Measurements from ENCODE around the gene LRRK1. TPM values are rescaled to one million over a fixed set of nuclear protein-coding genes. Genes with fewer than 3 reads are reported as not detected.
A peak's percentile ranks its signal among the peaks of the same experiment; 100 is the strongest.

Gene LRRK1
- total RNA-seq, 4 donors from 2014 or later, result 5.7 to 12.0 (median 10.0) TPM

DNA sequence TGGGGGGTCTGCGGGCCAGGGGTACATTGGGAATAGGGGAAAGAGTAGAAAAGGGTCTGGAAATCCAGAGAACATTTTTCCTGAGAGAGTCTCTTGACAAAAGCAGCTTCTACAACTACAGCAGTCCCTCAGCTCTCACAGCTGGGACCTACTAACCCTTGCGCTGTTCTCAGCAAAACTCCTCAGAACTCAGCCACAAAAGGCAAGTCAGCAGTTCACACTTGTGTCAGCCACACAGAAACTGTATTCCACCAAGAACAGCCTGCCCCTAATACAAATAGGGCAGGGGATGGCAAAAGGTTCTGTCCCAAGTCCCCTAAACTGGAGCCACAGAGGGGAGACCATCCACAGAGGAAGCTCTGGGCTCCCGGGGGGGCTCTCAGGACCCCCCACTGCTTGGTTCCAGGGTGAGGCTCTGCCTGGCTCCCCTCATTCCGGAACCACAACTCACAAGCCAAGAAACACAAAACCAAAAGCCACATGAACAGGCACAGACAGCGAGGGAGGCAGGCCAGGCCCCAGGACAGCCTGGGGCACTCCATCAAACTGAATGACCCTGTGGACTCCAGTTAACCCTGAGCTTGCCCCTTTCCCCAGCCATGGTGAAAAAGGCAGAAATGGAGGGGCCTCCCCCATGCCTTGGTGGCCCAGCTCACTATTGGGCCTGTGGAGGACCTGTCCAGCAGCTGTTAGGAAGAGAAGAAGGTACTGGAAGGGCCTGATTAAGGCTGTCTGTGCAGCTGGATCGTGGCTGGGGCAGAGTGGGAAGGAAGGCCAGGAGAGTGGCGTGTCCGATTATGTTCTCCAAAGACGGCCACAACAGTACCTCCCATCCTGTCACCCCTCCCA lies 170.6 kb downstream of the LRRK1 start:
- Histone ChIP-seq H3K9me3 (no peaks in the 10 kb centered on the region), H3K4me1 (peaks cover 10 to 40% (median 10%) of the 10 kb centered on the region in 3 donors), H3K27me3 (no peaks in the 10 kb centered on the region), H3K27ac (peak overlapping the region in 1 of 4 donors; percentile 25), H3K4me3 (no peak overlapping the region), H3K36me3 (no peaks in the 10 kb centered on the region)
- TF ChIP-seq, protein P1, sequence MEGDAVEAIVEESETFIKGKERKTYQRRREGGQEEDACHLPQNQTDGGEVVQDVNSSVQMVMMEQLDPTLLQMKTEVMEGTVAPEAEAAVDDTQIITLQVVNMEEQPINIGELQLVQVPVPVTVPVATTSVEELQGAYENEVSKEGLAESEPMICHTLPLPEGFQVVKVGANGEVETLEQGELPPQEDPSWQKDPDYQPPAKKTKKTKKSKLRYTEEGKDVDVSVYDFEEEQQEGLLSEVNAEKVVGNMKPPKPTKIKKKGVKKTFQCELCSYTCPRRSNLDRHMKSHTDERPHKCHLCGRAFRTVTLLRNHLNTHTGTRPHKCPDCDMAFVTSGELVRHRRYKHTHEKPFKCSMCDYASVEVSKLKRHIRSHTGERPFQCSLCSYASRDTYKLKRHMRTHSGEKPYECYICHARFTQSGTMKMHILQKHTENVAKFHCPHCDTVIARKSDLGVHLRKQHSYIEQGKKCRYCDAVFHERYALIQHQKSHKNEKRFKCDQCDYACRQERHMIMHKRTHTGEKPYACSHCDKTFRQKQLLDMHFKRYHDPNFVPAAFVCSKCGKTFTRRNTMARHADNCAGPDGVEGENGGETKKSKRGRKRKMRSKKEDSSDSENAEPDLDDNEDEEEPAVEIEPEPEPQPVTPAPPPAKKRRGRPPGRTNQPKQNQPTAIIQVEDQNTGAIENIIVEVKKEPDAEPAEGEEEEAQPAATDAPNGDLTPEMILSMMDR (IDR thresholded peaks at IDR 0.05), result no peak
- no peak for TF ChIP-seq POLR2A (IDR thresholded peaks at IDR 0.05)
- WGBS, 2 donors, result 77 to 79% methylated on average over 7 to 8 of the region's 9 CpGs
- DNase-seq, result no peak
- intact Hi-C loops (cut with DNase I), result loop anchor here (2.0 kb wide), 1 partner anchor 169 kb away; no protein-coding TSS in a partner anchor

GRCh38 chr15:101090428-101090790 lies 171.3 kb downstream of the LRRK1 start:
- TF ChIP-seq POLR2A (IDR thresholded peaks at IDR 0.05), result no peak
- WGBS, 2 donors, result 100% methylated on average over 1 of the region's 2 CpGs; no CpG with 5 or more reads in 1 of the 2 donors
- Histone ChIP-seq H3K36me3 (no peaks in the 10 kb centered on the region), H3K27ac (peak overlapping the region in 2 of 4 donors; percentile 38 to 77), H3K9me3 (no peaks in the 10 kb centered on the region), H3K4me3 (no peak overlapping the region), H3K4me1 (peaks cover 10 to 40% (median 10%) of the 10 kb centered on the region in 3 donors), H3K27me3 (no peaks in the 10 kb centered on the region)
- DNase-seq, result no peak
- intact Hi-C loops (cut with DNase I), result no loop called here

- 65 to 82% methylated on average over 10 to 12 of the region's 20 CpGs for WGBS, 2 donors
Observed at GRCh38 chr15:101091080-101092017, 172.2 kb downstream of the LRRK1 start.

GRCh38 chr15:101092156-101092866 lies 173.2 kb downstream of the LRRK1 start:
- 60 to 62% methylated on average over 5 to 6 of the region's 11 CpGs for WGBS, 2 donors
- no peak overlapping the region for H3K4me3 ChIP-seq

More at GRCh38 chr15:101091080-101092017, 172.2 kb downstream of the LRRK1 start:
- H3K27me3 ChIP-seq, result no peaks in the 10 kb centered on the region
- H3K4me1 ChIP-seq, result peaks cover 10 to 40% (median 10%) of the 10 kb centered on the region in 3 donors
- no peaks in the 10 kb centered on the region for H3K9me3 ChIP-seq
- no peaks in the 10 kb centered on the region for H3K36me3 ChIP-seq
- peak overlapping the region; percentile 0 to 77 (median 53) for H3K27ac ChIP-seq
- no peak for DNase-seq
- no peak overlapping the region for H3K4me3 ChIP-seq
- TF ChIP-seq, protein P1 (IDR thresholded peaks at IDR 0.05), result no peak
- no peak for TF ChIP-seq POLR2A (IDR thresholded peaks at IDR 0.05)
- intact Hi-C loops (cut with DNase I), result no loop called here

More at GRCh38 chr15:101092156-101092866, 173.2 kb downstream of the LRRK1 start:
- no peak for DNase-seq
- Histone ChIP-seq H3K9me3 (no peaks in the 10 kb centered on the region), H3K4me1 (peaks cover 10 to 40% (median 10%) of the 10 kb centered on the region in 3 donors), H3K27ac (peak overlapping the region; percentile 38 to 77 (median 58)), H3K36me3 (no peaks in the 10 kb centered on the region), H3K27me3 (no peaks in the 10 kb centered on the region)
- no peak for TF ChIP-seq POLR2A (IDR thresholded peaks at IDR 0.05)
- TF ChIP-seq, protein P1 (IDR thresholded peaks at IDR 0.05), result no peak
- intact Hi-C loops (cut with DNase I), result no loop called here

Data from esophagus squamous epithelium (tissue), 5 donors.